ENCODE data around the gene NDUFV2. TPM values are rescaled to one million over a fixed set of nuclear protein-coding genes. Genes with fewer than 3 reads are reported as not detected.

NDUFV2 gene
- total and polyA plus RNA-seq, 2 of the 13 experiments (the other 11 are each of a cell fraction or from before 2014, with no cell fraction given): 216 to 299 TPM

- TF ChIP-seq ZNF530 (CRISPR knock-in tag; IDR thresholded peaks at IDR 0.05; ENCODE audit: low read depth) (no peak), KLF15 (CRISPR knock-in tag; IDR thresholded peaks at IDR 0.05; ENCODE audit: borderline replicate concordance) (no peak), RFX1 (IDR thresholded peaks at IDR 0.05) (no peak), HNF4G (IDR thresholded peaks at IDR 0.05; ENCODE audit: borderline replicate concordance, low read depth, low read length) (no peak), HNF4G (CRISPR knock-in tag; IDR thresholded peaks at IDR 0.05; ENCODE audit: borderline replicate concordance, low read depth) (no peak), STAT5B (CRISPR knock-in tag; IDR thresholded peaks at IDR 0.05) (no peak), HOXA3 (CRISPR knock-in tag; IDR thresholded peaks at IDR 0.05) (peak; percentile 88), ARHGAP35 (CRISPR knock-in tag; IDR thresholded peaks at IDR 0.05; ENCODE audit: borderline replicate concordance) (0 out of 2 replicates have a peak, but pooled peaks have one; percentile 46), RFXAP (CRISPR knock-in tag; IDR thresholded peaks at IDR 0.05; ENCODE audit: borderline replicate concordance) (no peak; the same call in 1 of the 2 replicates), CHCHD3 (CRISPR knock-in tag; IDR thresholded peaks at IDR 0.05) (no peak), ZSCAN31 (CRISPR knock-in tag; IDR thresholded peaks at IDR 0.05; ENCODE audit: low read depth) (no peak), ZNF350 (CRISPR knock-in tag; IDR thresholded peaks at IDR 0.05; ENCODE audit: borderline replicate concordance, low read depth) (peak; percentile 54; the same call in 1 of the 2 replicates), ZFP36L1 (CRISPR knock-in tag; IDR thresholded peaks at IDR 0.05) (no peak), ZMYM3 (CRISPR knock-in tag; IDR thresholded peaks at IDR 0.05) (peak; percentile 18; the same call in 1 of the 2 replicates), MIER2 (CRISPR knock-in tag; IDR thresholded peaks at IDR 0.05) (no peak), CBX1 (IDR thresholded peaks at IDR 0.05; ENCODE audit: low read depth) (peak; percentile 39), ZNF431 (CRISPR knock-in tag; IDR thresholded peaks at IDR 0.05; ENCODE audit: borderline replicate concordance, low read depth) (no peak), ZNF501 (CRISPR knock-in tag; IDR thresholded peaks at IDR 0.05) (peak; percentile 92), TGIF2 (CRISPR knock-in tag; IDR thresholded peaks at IDR 0.05) (peak; percentile 54; the same call in 1 of the 2 replicates), ATF1 (CRISPR knock-in tag; IDR thresholded peaks at IDR 0.05) (no peak), PITX1 (CRISPR knock-in tag; IDR thresholded peaks at IDR 0.05) (peak; percentile 33; the same call in 1 of the 2 replicates), ZNF678 (CRISPR knock-in tag; IDR thresholded peaks at IDR 0.05) (peak; percentile 95), ZNF331 (CRISPR knock-in tag; IDR thresholded peaks at IDR 0.05) (peak; percentile 45; the same call in 1 of the 2 replicates), JUNB (CRISPR knock-in tag; IDR thresholded peaks at IDR 0.05; ENCODE audit: borderline replicate concordance) (no peak)
- TF ChIP-seq, protein P1, sequence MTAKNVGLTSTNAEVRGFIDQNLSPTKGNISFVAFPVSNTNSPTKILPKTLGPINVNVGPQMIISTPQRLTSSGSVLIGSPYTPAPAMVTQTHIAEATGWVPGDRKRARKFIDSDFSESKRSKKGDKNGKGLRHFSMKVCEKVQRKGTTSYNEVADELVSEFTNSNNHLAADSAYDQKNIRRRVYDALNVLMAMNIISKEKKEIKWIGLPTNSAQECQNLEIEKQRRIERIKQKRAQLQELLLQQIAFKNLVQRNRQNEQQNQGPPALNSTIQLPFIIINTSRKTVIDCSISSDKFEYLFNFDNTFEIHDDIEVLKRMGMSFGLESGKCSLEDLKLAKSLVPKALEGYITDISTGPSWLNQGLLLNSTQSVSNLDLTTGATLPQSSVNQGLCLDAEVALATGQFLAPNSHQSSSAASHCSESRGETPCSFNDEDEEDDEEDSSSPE (CRISPR knock-in tag; IDR thresholded peaks at IDR 0.05): peak; percentile 30; the same call in 1 of the 2 replicates
- TF ChIP-seq, protein P2, sequence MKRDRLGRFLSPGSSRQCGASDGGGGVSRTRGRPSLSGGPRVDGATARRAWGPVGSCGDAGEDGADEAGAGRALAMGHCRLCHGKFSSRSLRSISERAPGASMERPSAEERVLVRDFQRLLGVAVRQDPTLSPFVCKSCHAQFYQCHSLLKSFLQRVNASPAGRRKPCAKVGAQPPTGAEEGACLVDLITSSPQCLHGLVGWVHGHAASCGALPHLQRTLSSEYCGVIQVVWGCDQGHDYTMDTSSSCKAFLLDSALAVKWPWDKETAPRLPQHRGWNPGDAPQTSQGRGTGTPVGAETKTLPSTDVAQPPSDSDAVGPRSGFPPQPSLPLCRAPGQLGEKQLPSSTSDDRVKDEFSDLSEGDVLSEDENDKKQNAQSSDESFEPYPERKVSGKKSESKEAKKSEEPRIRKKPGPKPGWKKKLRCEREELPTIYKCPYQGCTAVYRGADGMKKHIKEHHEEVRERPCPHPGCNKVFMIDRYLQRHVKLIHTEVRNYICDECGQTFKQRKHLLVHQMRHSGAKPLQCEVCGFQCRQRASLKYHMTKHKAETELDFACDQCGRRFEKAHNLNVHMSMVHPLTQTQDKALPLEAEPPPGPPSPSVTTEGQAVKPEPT (CRISPR knock-in tag; IDR thresholded peaks at IDR 0.05; ENCODE audit: low read depth): no peak
- TF ChIP-seq, protein P3, sequence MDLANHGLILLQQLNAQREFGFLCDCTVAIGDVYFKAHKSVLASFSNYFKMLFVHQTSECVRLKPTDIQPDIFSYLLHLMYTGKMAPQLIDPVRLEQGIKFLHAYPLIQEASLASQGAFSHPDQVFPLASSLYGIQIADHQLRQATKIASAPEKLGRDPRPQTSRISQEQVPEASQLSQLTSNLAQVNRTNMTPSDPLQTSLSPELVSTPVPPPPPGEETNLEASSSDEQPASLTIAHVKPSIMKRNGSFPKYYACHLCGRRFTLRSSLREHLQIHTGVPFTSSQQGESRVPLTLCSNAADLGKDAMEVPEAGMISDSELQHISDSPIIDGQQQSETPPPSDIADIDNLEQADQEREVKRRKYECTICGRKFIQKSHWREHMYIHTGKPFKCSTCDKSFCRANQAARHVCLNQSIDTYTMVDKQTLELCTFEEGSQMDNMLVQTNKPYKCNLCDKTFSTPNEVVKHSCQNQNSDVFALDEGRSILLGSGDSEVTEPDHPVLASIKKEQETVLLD (CRISPR knock-in tag; IDR thresholded peaks at IDR 0.05; ENCODE audit: low read depth): peak; percentile 78
These were observed at the start of gene NDUFV2 (continued) for GRCh38 chr18:9102508-9103375.
